ENCODE data around the gene HIPK4.

- TF ChIP-seq CTCF (IDR thresholded peaks at IDR 0.05), result no peak
- no peak for TF ChIP-seq POLR2A (IDR thresholded peaks at IDR 0.05)
These were observed 32.3 kb downstream of the HIPK4 start for GRCh38 chr19:40357640-40358039.

Measured in right lobe of liver (tissue), 4 donors.